ENCODE results near the gene KDSR. TPM values are rescaled to one million over a fixed set of nuclear protein-coding genes. Genes with fewer than 3 reads are reported as not detected.

The KDSR gene
- total RNA-seq, 1 donor from 2014 or later: 15.3 TPM

DNA sequence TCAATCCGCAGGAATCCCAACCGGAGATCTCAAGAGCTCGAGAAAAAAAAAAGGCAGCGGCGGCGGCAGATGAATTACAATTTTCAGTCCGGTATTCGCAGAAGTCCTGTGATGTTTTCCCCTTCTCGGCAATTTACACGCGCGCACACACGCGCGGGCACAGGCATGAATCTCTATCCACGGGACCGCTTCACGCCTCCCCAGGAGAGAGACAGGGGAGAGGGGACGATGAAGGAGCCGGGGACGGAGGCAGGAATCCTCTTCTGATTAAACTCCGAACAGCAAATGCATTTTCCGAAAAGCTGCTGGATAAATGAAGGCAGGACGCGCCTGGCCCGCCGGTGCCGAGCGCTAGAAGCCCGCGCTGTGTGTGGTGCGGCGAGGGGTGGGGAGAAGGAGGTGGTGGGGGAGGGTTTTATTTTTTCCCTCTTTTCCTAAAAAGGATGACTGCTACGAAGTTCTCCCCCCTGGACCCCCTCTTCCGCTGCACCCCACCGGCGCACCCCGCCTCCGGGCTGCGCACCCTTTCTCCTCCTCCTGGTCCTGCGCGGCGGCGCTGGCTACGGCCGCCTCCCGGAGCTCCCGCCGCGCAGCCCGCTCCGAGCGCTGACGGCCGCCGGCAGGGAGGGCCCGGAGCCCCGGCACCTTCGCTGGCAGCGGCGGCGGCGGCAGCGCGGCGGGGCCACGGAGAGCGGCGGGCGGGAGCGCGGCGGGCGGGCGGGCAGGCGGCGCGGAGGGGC, 47.5 kb downstream of the KDSR start, which contains the start of gene BCL2:
Gene BCL2 (minus strand): TSS at position 387 of the 740 bp plus-strand sequence.
- no peaks in the 10 kb centered on the region for H3K27me3 Mint-ChIP-seq
- H3K4me1 Mint-ChIP-seq: peaks cover 55% of the 10 kb centered on the region
- ChIA-PET CTCF (interaction anchor here (0.6 to 11.8 kb wide), 12 partner anchors 12 to 300 kb away, joined by 3 to 166 read pairs (median 23); no protein-coding TSS in a partner anchor), POLR2A (interaction anchor here (0.6 to 7.1 kb wide), 15 partner anchors 12 to 303 kb away, joined by 3 to 162 read pairs (median 16); no protein-coding TSS in a partner anchor)
- intact Hi-C loops (cut with micrococcal nuclease): loop anchor here (1.0 to 5.0 kb wide), 9 partner anchors 7 to 797 kb away; partner anchors contain the start of genes KDSR, PHLPP1, VPS4B and ZCCHC2
- TF ChIP-seq, protein P1, sequence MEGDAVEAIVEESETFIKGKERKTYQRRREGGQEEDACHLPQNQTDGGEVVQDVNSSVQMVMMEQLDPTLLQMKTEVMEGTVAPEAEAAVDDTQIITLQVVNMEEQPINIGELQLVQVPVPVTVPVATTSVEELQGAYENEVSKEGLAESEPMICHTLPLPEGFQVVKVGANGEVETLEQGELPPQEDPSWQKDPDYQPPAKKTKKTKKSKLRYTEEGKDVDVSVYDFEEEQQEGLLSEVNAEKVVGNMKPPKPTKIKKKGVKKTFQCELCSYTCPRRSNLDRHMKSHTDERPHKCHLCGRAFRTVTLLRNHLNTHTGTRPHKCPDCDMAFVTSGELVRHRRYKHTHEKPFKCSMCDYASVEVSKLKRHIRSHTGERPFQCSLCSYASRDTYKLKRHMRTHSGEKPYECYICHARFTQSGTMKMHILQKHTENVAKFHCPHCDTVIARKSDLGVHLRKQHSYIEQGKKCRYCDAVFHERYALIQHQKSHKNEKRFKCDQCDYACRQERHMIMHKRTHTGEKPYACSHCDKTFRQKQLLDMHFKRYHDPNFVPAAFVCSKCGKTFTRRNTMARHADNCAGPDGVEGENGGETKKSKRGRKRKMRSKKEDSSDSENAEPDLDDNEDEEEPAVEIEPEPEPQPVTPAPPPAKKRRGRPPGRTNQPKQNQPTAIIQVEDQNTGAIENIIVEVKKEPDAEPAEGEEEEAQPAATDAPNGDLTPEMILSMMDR (IDR thresholded peaks at IDR 0.05): no peak
- peak within 1 kb of the TSS; percentile 93 for H3K27ac Mint-ChIP-seq
- peaks cover 45% of the 10 kb centered on the region for H3K36me3 Mint-ChIP-seq (ENCODE audit: low read depth)
- H3K9me3 Mint-ChIP-seq: no peaks in the 10 kb centered on the region
- H3K4me3 Mint-ChIP-seq: peak within 1 kb of the TSS; percentile 99
- ATAC-seq (ENCODE audit: low read depth): peak; percentile 5
- DNase-seq: no peak

DNA sequence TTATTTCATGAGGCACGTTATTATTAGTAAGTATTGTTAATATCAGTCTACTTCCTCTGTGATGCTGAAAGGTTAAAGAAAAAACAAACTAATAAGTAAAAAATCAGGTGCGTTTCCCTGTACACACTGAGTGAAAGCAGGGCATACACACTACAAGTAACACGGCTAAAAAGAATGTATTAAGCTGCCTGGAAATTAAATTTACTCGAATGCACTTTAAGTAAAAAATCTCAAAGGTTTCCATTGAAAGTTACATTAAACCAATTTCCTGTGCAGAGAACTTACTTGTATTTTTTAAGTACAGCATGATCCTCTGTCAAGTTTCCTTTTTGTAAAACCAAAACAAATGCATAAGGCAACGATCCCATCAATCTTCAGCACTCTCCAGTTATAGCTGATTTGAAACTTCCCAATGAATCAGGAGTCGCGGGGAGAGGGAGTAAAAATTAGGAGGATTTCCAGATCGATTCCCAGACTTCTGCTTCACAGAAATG, 48.1 kb downstream of the KDSR start:
- Mint-ChIP-seq H3K27ac (peak overlapping the region; percentile 93), H3K9me3 (no peaks in the 10 kb centered on the region), H3K27me3 (no peaks in the 10 kb centered on the region), H3K4me1 (peaks cover 61% of the 10 kb centered on the region), H3K36me3 (ENCODE audit: low read depth) (peaks cover 50% of the 10 kb centered on the region), H3K4me3 (peak overlapping the region; percentile 99)
- TF ChIP-seq, protein P1 (IDR thresholded peaks at IDR 0.05): no peak
- ChIA-PET CTCF (interaction anchor here (0.6 to 11.8 kb wide), 23 partner anchors 11 to 300 kb away, joined by 3 to 166 read pairs (median 7); no protein-coding TSS in a partner anchor), POLR2A (interaction anchor here (0.9 to 7.1 kb wide), 20 partner anchors 11 to 303 kb away, joined by 3 to 162 read pairs (median 8); partner anchors contain the start of gene VPS4B)
- ATAC-seq (ENCODE audit: low read depth) (no peak), DNase-seq (no peak)
- intact Hi-C loops (cut with micrococcal nuclease): loop anchor here (1.0 to 5.0 kb wide), 5 partner anchors 26 to 188 kb away; no protein-coding TSS in a partner anchor

DNA sequence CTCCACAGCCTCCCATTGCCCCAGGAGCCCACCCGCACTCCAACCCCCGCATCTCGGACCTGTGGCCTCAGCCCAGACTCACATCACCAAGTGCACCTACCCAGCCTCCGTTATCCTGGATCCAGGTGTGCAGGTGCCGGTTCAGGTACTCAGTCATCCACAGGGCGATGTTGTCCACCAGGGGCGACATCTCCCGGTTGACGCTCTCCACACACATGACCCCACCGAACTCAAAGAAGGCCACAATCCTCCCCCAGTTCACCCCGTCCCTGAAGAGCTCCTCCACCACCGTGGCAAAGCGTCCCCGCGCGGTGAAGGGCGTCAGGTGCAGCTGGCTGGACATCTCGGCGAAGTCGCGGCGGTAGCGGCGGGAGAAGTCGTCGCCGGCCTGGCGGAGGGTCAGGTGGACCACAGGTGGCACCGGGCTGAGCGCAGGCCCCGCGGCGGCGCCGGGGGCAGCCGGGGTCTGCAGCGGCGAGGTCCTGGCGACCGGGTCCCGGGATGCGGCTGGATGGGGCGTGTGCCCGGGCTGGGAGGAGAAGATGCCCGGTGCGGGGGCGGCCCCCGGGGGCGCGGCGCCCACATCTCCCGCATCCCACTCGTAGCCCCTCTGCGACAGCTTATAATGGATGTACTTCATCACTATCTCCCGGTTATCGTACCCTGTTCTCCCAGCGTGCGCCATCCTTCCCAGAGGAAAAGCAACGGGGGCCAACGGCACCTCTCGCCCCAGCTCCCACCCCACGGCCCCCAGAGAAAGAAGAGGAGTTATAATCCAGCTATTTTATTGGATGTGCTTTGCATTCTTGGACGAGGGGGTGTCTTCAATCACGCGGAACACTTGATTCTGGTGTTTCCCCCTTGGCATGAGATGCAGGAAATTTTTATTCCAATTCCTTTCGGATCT, 48.8 kb downstream of the KDSR start:
- peak; percentile 72 for DNase-seq
- Mint-ChIP-seq H3K4me3 (peak overlapping the region; percentile 99), H3K9me3 (no peaks in the 10 kb centered on the region), H3K27me3 (no peaks in the 10 kb centered on the region), H3K4me1 (peaks cover 68% of the 10 kb centered on the region), H3K36me3 (ENCODE audit: low read depth) (peaks cover 51% of the 10 kb centered on the region), H3K27ac (peak overlapping the region; percentile 96)
- peak; percentile 56 for ATAC-seq (ENCODE audit: low read depth)
- CTCF ChIA-PET: interaction anchor here (0.6 to 11.8 kb wide), 39 partner anchors 11 to 299 kb away, joined by 3 to 166 read pairs (median 6); no protein-coding TSS in a partner anchor
- POLR2A ChIA-PET: interaction anchor here (0.6 to 7.1 kb wide), 28 partner anchors 11 to 302 kb away, joined by 3 to 162 read pairs (median 6); partner anchors contain the start of gene VPS4B
- TF ChIP-seq, protein P1 (IDR thresholded peaks at IDR 0.05): no peak
- intact Hi-C loops (cut with micrococcal nuclease): loop anchor here (1.0 to 5.0 kb wide), 6 partner anchors 25 to 1131 kb away; partner anchors contain the start of genes PIGN and RELCH

GRCh38 chr18:63317556-63317946, 49.5 kb downstream of the KDSR start:
- ATAC-seq (ENCODE audit: low read depth) (no peak), DNase-seq (no peak)
- H3K4me1 Mint-ChIP-seq: peaks cover 69% of the 10 kb centered on the region
- CTCF ChIA-PET: interaction anchor here (0.7 to 11.8 kb wide), 34 partner anchors 10 to 298 kb away, joined by 3 to 166 read pairs (median 6); no protein-coding TSS in a partner anchor
- H3K4me3 Mint-ChIP-seq: peak overlapping the region; percentile 99
- POLR2A ChIA-PET: interaction anchor here (0.6 to 7.1 kb wide), 24 partner anchors 10 to 301 kb away, joined by 3 to 162 read pairs (median 8); partner anchors contain the start of gene VPS4B
- H3K36me3 Mint-ChIP-seq (ENCODE audit: low read depth): peaks cover 55% of the 10 kb centered on the region
- intact Hi-C loops (cut with micrococcal nuclease): loop anchor here (2.0 to 5.0 kb wide), 2 partner anchors 35 to 1131 kb away; partner anchors contain the start of genes PIGN and RELCH
- H3K9me3 Mint-ChIP-seq: no peaks in the 10 kb centered on the region
- TF ChIP-seq, protein P1 (IDR thresholded peaks at IDR 0.05): no peak
- no peaks in the 10 kb centered on the region for H3K27me3 Mint-ChIP-seq
- H3K27ac Mint-ChIP-seq: peak overlapping the region; percentile 96
